Ovary (tissue), 9 donors: ENCODE data around the gene LHFPL4. TPM values are rescaled to one million over a fixed set of nuclear protein-coding genes. Genes with fewer than 3 reads are reported as not detected.

Experiments used
- DNase-seq, 5 donors: peaks; one replicate each; pipeline ENCODE4 v3.0.0-alpha.2; 2019 to 2020
- H3K27ac ChIP-seq, 2 donors: fragments of 200-600 bp; one replicate each; pipeline versions ENCODE4 v1.5.1 to v1.8.0; 2019 to 2022
- H3K27me3 ChIP-seq: fragments of 200-600 bp; one replicate; pipeline ENCODE4 v1.8.0; 2022
- H3K36me3 ChIP-seq: fragments of 200-600 bp; sonication (generic); one replicate; pipeline ENCODE4 v1.5.1; 2019
- H3K4me1 ChIP-seq: one replicate; pipeline ENCODE4 v1.8.1; 2013; ENCODE audit warnings: mild to moderate bottlenecking, moderate library complexity; ENCODE audit not compliant: insufficient read depth
- H3K4me3 ChIP-seq: fragments of 200-600 bp; sonication (generic); one replicate; pipeline ENCODE4 v1.5.1; 2017
- H3K9me3 ChIP-seq, 2 donors: fragments of 200-600 bp in 1 of 2; sonication (generic) in 1 of 2; one replicate each; pipeline versions ENCODE4 v1.5.1 to v1.8.1; 2013 to 2019; ENCODE audit warnings: mild to moderate bottlenecking in 1 of 2, moderate library complexity in 1 of 2
- CTCF ChIP-seq, 3 donors: fragments of 450-650 bp in 2 of 3; fragments of 200-600 bp in 1 of 3; IDR thresholded peaks; one replicate each; pipeline versions ENCODE4 v1.5.1 to v1.8.0; 2016 to 2022; ENCODE audit warnings: antibody characterized with exemption in 3 of 3, mild to moderate bottlenecking in 1 of 3
- EP300 ChIP-seq: sonication (generic); formaldehyde crosslinking; IDR thresholded peaks from one replicate; pipeline ENCODE4 v1.6.1; 2017; ENCODE audit warnings: antibody characterized with exemption
- POLR2A ChIP-seq: fragments of 450-650 bp; IDR thresholded peaks from one replicate; pipeline ENCODE4 v1.6.1; 2017; ENCODE audit warnings: antibody characterized with exemption, mild to moderate bottlenecking, moderate library complexity
- WGBS, 3 donors: extraction: QIAGEN DNeasy Blood & Tissue Kit in 1 of 3; methylation state at CpG; one replicate each; pipeline versions ENCODE4 v1.1.5 to v1.1.7; 2013 to 2017; 5-methylcytosine and 5-hydroxymethylcytosine counted together
- intact Hi-C, 4 donors: fragments of 100-400 bp; cut with DNase I; formaldehyde crosslinking; loops; one replicate each; pipeline versions ENCODE4 v1.11.0 to v1.15.1; 2022 to 2023
- polyA plus RNA-seq, 2 donors: library from polyadenylated mRNA; stranded (reverse); fragments of 200-250 nt in 1 of 2; fragments of 350-450 nt in 1 of 2; fragmentation: Illumina TruSeq in 1 of 2; extraction: RNeasy Lipid Tissue Mini Kit (QIAGEN cat#74804) in 1 of 2; gene quantifications; one replicate each; pipeline ENCODE4 v1.2.3, GENCODE V29; 2013 to 2014
- total RNA-seq, 7 donors: library from RNA; depleted of rRNA in 2 of 7; stranded (reverse); fragments of >200 nt in 2 of 7; fragmentation: NEBNext Ultra II Directional in 3 of 7; extraction: Animal tissue kit (Norgen Biotek cat#: 25700) in 3 of 7; gene quantifications; one replicate each; pipeline versions ENCODE4 v1.1.0 to v1.2.4, GENCODE V29; 2016 to 2023
- donor health status: DM: no; HTN: no; CAD: no; lungs with moderate emphysema.
- donor health status: DM: no; HTN: no; CAD: no.
- donor health status: Bipolar disorder and iron deficiency.
- donor health status: DM: yes; HTN: yes; CAD: no.
- donor health status: DM: no; HTN: no; CAD: no.
- donor health status: DM: yes; HTN: yes; CAD: no.

LHFPL4 gene
- total and polyA plus RNA-seq, 9 donors: 0.05 to 0.51 TPM; not detected in 7

GRCh38 chr3:9450126-9450525 lies 103.5 kb downstream of the LHFPL4 start:
- Histone ChIP-seq H3K27ac (no peak overlapping the region), H3K4me1 (no peaks in the 10 kb centered on the region), H3K27me3 (no peaks in the 10 kb centered on the region), H3K4me3 (no peak overlapping the region), H3K36me3 (no peaks in the 10 kb centered on the region), H3K9me3 (no peaks in the 10 kb centered on the region)
- DNase-seq: no peak
- intact Hi-C loops: no loop called here
- TF ChIP-seq EP300 (no peak), POLR2A (no peak), CTCF (IDR thresholded peaks at IDR 0.05) (no peak)
- 81 to 90% (median 86%) methylated on average over 1 of the region's 1 CpG for WGBS, 3 donors

- Histone ChIP-seq H3K9me3 (no peaks in the 10 kb centered on the region), H3K27me3 (no peaks in the 10 kb centered on the region), H3K4me3 (no peak overlapping the region), H3K36me3 (no peaks in the 10 kb centered on the region), H3K27ac (no peak overlapping the region), H3K4me1 (no peaks in the 10 kb centered on the region)
- no peak for DNase-seq
- WGBS, 3 donors: 77 to 92% (median 91%) methylated on average over 1 of the region's 1 CpG
- intact Hi-C loops: loop anchor here in 2 of 4 donors (5.0 to 10.0 kb wide), 2 partner anchors 94 to 964 kb away; no protein-coding TSS in a partner anchor
- no peak for TF ChIP-seq CTCF (IDR thresholded peaks at IDR 0.05)
- no peak for TF ChIP-seq EP300
- TF ChIP-seq POLR2A: no peak
These were observed 105.0 kb downstream of the LHFPL4 start for GRCh38 chr3:9448643-9449042.

Other genes starting within 250 kb of the LHFPL4 start
- 10 to 100 TPM; 11.9 to 35.1 (median 27.8) TPM for gene THUMPD3, start 190.8 kb downstream of the LHFPL4 start, total RNA-seq
- gene THUMPD3, start 190.8 kb downstream of the LHFPL4 start, polyA plus RNA-seq: 10 to 100 TPM; 18.3 to 25.9 TPM
- gene SETD5, start 156.2 kb downstream of the LHFPL4 start, total RNA-seq: 100 to 1,000 TPM in 3 of 7 donors, 10 to 100 TPM in 4; 74.6 to 140 (median 98.2) TPM
- gene SETD5, start 156.2 kb downstream of the LHFPL4 start, polyA plus RNA-seq: 10 to 100 TPM; 30.8 to 71.8 TPM
- 10 to 100 TPM; 18.0 to 27.2 (median 23.9) TPM for gene MTMR14, start 95.7 kb upstream of the LHFPL4 start, total RNA-seq
- gene MTMR14, start 95.7 kb upstream of the LHFPL4 start, polyA plus RNA-seq: 10 to 100 TPM; 22.7 to 29.2 TPM
- gene CPNE9, start 150.0 kb upstream of the LHFPL4 start, total RNA-seq: not detected
- under 1 TPM in 1 of 2 donors, not detected in 1; 0.07 TPM for gene CPNE9, start 150.0 kb upstream of the LHFPL4 start, polyA plus RNA-seq
- 10 to 100 TPM; 11.7 to 26.4 (median 23.1) TPM for gene BRPF1, start 177.9 kb upstream of the LHFPL4 start, total RNA-seq
- 10 to 100 TPM in 1 of 2 donors, 1 to 10 TPM in 1; 7.2 to 12.1 TPM for gene BRPF1, start 177.9 kb upstream of the LHFPL4 start, polyA plus RNA-seq
- gene OGG1, start 196.1 kb upstream of the LHFPL4 start, total RNA-seq: 10 to 100 TPM; 16.8 to 54.3 (median 31.5) TPM
- gene OGG1, start 196.1 kb upstream of the LHFPL4 start, polyA plus RNA-seq: 10 to 100 TPM; 28.1 to 28.9 TPM
- 10 to 100 TPM; 38.4 to 67.3 (median 48.4) TPM for gene CAMK1, start 216.1 kb upstream of the LHFPL4 start, total RNA-seq
- gene CAMK1, start 216.1 kb upstream of the LHFPL4 start, polyA plus RNA-seq: 10 to 100 TPM; 34.8 to 38.7 TPM
- 10 to 100 TPM; 49.4 to 77.9 (median 67.4) TPM for gene TADA3, start 238.7 kb upstream of the LHFPL4 start, total RNA-seq
- 10 to 100 TPM; 45.5 to 49.5 TPM for gene TADA3, start 238.7 kb upstream of the LHFPL4 start, polyA plus RNA-seq
- 100 to 1,000 TPM in 3 of 7 donors, 10 to 100 TPM in 4; 58.3 to 123 (median 85.1) TPM for gene ARPC4, start 239.3 kb upstream of the LHFPL4 start, total RNA-seq
- 100 to 1,000 TPM in 1 of 2 donors, 10 to 100 TPM in 1; 75.2 to 189 TPM for gene ARPC4, start 239.3 kb upstream of the LHFPL4 start, polyA plus RNA-seq